Breast epithelium (tissue), 4 donors: Measurements from ENCODE around the gene CEP57L1. TPM values are rescaled to one million over a fixed set of nuclear protein-coding genes. Genes with fewer than 3 reads are reported as not detected.
"Not testable (repeated sequence)": the region's sequence is repeated elsewhere in the genome, so short reads cannot be mapped to it uniquely, and the experiment has no call there.

Source experiments
- DNase-seq, 2 donors: peaks; one replicate each; pipeline ENCODE4 v3.0.0-alpha.2; 2019; ENCODE audit warnings: low spot score in 2 of 2
- H3K27ac ChIP-seq, 2 donors: fragments of 200-600 bp; sonication (generic) in 1 of 2; one replicate each; pipeline ENCODE4 v1.5.1; 2016 to 2019; ENCODE audit warnings: mild to moderate bottlenecking in 1 of 2
- H3K27me3 ChIP-seq, 2 donors: fragments of 200-600 bp; sonication (generic) in 1 of 2; one replicate each; pipeline versions ENCODE4 v1.5.1 to v1.6.0; 2017 to 2019; ENCODE audit warnings: control low read depth in 1 of 2, mild to moderate bottlenecking in 1 of 2
- H3K36me3 ChIP-seq: fragments of 200-600 bp; one replicate; pipeline ENCODE4 v1.5.1; 2019
- H3K4me1 ChIP-seq, 2 donors: fragments of 200-600 bp; sonication (generic); one replicate each; pipeline ENCODE4 v1.5.1; 2016 to 2019; ENCODE audit warnings: control low read depth in 1 of 2
- H3K4me3 ChIP-seq, 3 donors: fragments of 200-600 bp; sonication (generic); 1 replicate in 2 of 3; 2 replicates in 1 of 3; pipeline ENCODE4 v1.5.1; 2016 to 2019; ENCODE audit warnings: mild to moderate bottlenecking in 3 of 3, moderate library complexity in 2 of 3
- H3K9me3 ChIP-seq, 2 donors: fragments of 200-600 bp; sonication (generic) in 1 of 2; one replicate each; pipeline ENCODE4 v1.5.1; 2016 to 2019; ENCODE audit warnings: control low read depth in 1 of 2
- POLR2A ChIP-seq: fragments of 450-650 bp; IDR thresholded peaks from one replicate; pipeline ENCODE4 v1.6.1; 2016; ENCODE audit warnings: antibody characterized with exemption, mild to moderate bottlenecking, moderate library complexity
- POLR2AphosphoS5 ChIP-seq, 3 donors: sonication (generic); formaldehyde crosslinking; IDR thresholded peaks; one replicate each; pipeline ENCODE4 v1.6.1; 2017; ENCODE audit warnings: antibody characterized with exemption in 3 of 3
- intact Hi-C: fragments of 100-400 bp; cut with DNase I; formaldehyde crosslinking; loops from one replicate; pipeline ENCODE4 v1.15.1; 2023; ENCODE audit warnings: low total_unique reads
- total RNA-seq, 3 donors: library from RNA; depleted of rRNA; stranded (reverse); fragments of >200 nt; gene quantifications; one replicate each; pipeline ENCODE4 v1.1.0, GENCODE V29; 2016
- TF ChIP-seq, protein P1 (sequence below), 3 donors: fragments of 450-650 bp; IDR thresholded peaks; one replicate each; pipeline ENCODE4 v1.5.1; 2016 to 2017; ENCODE audit warnings: antibody characterized with exemption in 3 of 3, mild to moderate bottlenecking in 3 of 3, moderate library complexity in 3 of 3

Gene CEP57L1
- total RNA-seq, 3 donors from 2014 or later = 14.1 to 23.7 (median 19.8) TPM

DNA sequence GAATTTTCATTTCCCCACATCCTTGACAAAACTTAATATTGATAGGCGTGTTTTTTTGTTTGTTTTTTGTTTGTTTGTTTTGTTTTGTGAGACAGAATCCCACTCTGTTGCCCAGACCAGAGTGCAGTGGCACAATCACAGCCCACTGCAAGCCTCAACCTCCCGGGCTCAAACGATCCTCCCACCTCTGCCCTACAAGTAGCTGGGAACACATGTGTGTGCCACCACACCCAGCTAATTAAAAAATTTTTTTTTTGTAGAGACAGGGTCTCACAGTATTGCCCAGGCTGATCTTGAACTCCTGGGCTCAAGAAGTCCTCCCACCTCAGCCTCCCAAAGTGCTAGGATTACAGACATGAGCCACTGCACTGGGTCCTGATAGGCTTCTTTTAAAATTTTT is 9.2 kb downstream of the CEP57L1 start:
- no peaks in the 10 kb centered on the region for H3K27me3 ChIP-seq
- intact Hi-C loops = no loop called here
- no peaks in the 10 kb centered on the region for H3K36me3 ChIP-seq
- no peak overlapping the region for H3K27ac ChIP-seq
- no peak for TF ChIP-seq POLR2A
- TF ChIP-seq, protein P1, sequence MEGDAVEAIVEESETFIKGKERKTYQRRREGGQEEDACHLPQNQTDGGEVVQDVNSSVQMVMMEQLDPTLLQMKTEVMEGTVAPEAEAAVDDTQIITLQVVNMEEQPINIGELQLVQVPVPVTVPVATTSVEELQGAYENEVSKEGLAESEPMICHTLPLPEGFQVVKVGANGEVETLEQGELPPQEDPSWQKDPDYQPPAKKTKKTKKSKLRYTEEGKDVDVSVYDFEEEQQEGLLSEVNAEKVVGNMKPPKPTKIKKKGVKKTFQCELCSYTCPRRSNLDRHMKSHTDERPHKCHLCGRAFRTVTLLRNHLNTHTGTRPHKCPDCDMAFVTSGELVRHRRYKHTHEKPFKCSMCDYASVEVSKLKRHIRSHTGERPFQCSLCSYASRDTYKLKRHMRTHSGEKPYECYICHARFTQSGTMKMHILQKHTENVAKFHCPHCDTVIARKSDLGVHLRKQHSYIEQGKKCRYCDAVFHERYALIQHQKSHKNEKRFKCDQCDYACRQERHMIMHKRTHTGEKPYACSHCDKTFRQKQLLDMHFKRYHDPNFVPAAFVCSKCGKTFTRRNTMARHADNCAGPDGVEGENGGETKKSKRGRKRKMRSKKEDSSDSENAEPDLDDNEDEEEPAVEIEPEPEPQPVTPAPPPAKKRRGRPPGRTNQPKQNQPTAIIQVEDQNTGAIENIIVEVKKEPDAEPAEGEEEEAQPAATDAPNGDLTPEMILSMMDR (IDR thresholded peaks at IDR 0.05) = no peak
- H3K9me3 ChIP-seq = no peaks in the 10 kb centered on the region
- no peaks in the 10 kb centered on the region for H3K4me1 ChIP-seq
- no peak overlapping the region for H3K4me3 ChIP-seq
- DNase-seq = no peak

DNA sequence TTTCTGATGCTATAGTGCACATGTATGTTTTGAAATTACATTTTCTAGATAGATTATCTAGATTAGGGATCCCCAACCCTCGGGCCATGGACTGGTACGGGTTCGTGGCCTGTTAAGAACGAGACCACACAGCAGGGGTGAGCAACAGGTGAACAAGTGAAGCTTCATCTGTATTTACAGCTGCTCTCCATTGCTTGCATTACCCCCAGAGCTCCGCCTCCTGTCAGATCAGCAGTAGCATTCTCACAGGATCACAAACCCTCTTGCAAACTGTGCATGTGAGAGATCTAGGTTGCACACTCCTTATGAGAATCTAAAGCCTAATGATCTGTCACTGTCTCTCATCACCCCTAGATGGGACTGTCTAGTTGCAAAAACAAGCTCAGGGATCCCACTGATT is 10.4 kb downstream of the CEP57L1 start:
- H3K27me3 ChIP-seq = no peaks in the 10 kb centered on the region
- TF ChIP-seq POLR2AphosphoS5 (IDR thresholded peaks at IDR 0.05) = no peak
- no peak for TF ChIP-seq POLR2A
- TF ChIP-seq, protein P1 (IDR thresholded peaks at IDR 0.05) = no peak
- intact Hi-C loops = no loop called here

DNA sequence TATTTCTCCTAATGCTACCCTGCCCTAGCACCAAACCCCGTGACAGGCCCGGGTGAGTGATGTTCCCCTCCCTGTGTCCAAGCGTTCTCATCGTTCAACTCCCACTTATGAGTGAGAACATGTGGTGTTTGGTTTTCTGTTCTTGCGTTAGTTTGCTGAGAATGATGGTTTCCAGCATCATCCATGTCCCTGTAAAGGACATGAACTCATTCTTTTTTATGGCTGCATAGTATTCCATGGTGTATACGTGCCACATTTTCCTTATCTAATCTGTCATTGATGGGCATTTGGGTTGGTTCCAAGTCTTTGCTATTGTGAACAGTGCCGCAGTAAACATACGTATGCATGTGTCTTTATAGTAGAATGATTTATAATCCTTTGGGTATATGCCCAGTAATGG is 14.4 kb downstream of the CEP57L1 start:
- DNase-seq, H3K36me3 ChIP-seq, H3K4me3 ChIP-seq, H3K9me3 ChIP-seq, H3K27me3 ChIP-seq, H3K27ac ChIP-seq, H3K4me1 ChIP-seq, intact Hi-C loops: not testable (repeated sequence)

More for the DNA sequence above, 10.4 kb downstream of the CEP57L1 start:
- no peak for DNase-seq
- Histone ChIP-seq H3K4me3 (no peak overlapping the region), H3K4me1 (no peaks in the 10 kb centered on the region), H3K9me3 (no peaks in the 10 kb centered on the region), H3K36me3 (no peaks in the 10 kb centered on the region), H3K27ac (no peak overlapping the region)

DNA sequence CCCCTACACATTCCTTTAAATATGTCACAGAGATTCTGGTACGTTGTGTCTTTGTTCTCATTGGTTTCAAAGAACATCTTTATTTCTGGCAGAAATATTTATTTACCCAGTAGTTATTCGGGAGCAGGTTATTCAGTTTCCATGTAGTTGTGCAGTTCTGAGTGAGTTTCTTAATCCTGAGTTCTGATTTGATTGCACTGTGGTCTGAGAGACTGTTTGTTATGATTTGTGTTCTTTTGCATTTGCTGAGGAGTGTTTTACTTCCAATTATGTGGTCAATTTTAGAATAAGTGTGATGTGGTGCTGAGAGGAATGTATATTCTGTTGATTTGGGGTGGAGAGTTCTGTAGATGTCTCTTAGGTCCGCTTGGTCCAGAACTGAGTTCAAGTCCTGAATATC is 17.4 kb downstream of the CEP57L1 start:
- H3K9me3 ChIP-seq, intact Hi-C loops: not testable (repeated sequence)

DNA sequence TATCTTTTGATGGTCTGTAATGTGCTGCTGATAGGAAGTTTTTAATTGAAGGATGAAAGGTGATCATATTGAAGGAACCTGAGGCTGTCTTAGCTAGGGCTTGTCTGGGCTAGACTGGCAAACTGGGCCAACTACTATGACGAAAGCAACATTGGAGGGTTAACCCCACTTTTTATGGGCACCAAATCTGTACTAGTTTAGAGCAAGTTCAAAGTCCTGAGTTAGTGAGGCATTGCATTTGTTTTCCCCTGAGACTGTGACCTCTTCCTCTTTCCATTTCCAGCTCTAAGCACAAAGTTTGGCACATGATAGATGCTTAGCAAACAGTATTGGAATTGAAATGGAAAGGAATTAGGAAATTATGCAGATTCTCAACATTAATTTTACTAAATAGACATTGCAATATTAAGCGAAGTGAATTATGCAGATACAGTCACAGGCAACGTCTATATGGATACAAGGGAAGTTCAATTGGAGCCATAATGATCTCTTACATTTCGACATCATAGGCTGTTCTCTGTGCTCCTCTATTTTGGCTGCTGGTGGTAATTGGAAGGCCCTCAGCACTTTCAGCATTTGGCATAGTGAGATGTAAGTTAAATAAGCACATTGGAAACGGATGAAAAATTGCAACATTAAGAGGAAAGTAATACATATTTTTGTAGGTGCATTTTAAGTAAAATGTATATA is 22.2 kb downstream of the CEP57L1 start:
- no peak overlapping the region for H3K27ac ChIP-seq
- TF ChIP-seq, protein P1 (IDR thresholded peaks at IDR 0.05) = no peak
- no peak for TF ChIP-seq POLR2A
- no peak for TF ChIP-seq POLR2AphosphoS5 (IDR thresholded peaks at IDR 0.05)
- no peaks in the 10 kb centered on the region for H3K9me3 ChIP-seq
- H3K4me3 ChIP-seq = no peak overlapping the region
- intact Hi-C loops = no loop called here
- no peaks in the 10 kb centered on the region for H3K4me1 ChIP-seq
- H3K36me3 ChIP-seq = no peaks in the 10 kb centered on the region
- DNase-seq = no peak
- H3K27me3 ChIP-seq = no peaks in the 10 kb centered on the region

More for the DNA sequence above, 17.4 kb downstream of the CEP57L1 start:
- not testable (repeated sequence) for H3K27me3 ChIP-seq, H3K36me3 ChIP-seq, H3K4me1 ChIP-seq, H3K4me3 ChIP-seq, DNase-seq, H3K27ac ChIP-seq

DNA sequence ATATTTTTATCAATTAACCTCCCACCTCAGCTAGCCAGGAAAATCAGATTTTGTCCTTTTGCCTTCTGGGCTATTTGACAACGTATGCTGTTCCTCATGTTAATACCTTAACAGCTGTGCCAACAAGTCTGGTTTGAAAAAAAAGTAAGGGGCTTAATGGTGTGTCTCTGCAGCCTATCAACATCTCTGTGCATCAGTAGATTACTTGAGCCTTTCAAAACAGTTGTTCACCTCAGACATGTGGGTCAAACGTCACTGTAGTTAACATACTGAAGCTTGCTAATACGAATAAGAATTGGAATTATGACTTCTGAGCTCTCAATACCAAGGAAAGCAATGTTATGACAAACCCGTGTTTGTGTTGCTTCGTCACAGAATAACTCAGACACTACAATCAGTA is 23.0 kb downstream of the CEP57L1 start:
- Histone ChIP-seq H3K4me1 (no peaks in the 10 kb centered on the region), H3K4me3 (no peak overlapping the region), H3K27me3 (no peaks in the 10 kb centered on the region), H3K36me3 (no peaks in the 10 kb centered on the region), H3K27ac (no peak overlapping the region), H3K9me3 (no peaks in the 10 kb centered on the region)
- no peak for DNase-seq
- TF ChIP-seq, protein P1 (IDR thresholded peaks at IDR 0.05) = no peak
- TF ChIP-seq POLR2AphosphoS5 (IDR thresholded peaks at IDR 0.05) (no peak), POLR2A (no peak)
- intact Hi-C loops = no loop called here
